CD4-positive, alpha-beta T cell treated with Interleukin-15 for 4 hours (primary cell): ENCODE data around the gene HVCN1.

Source experiments
- DNase-seq: peaks from one replicate; pipeline ENCODE4 v3.0.0-alpha.2; 2020; ENCODE audit warnings: low spot score

Gene HVCN1

GRCh38 chr12:110699591-110700445, 10.9 kb upstream of the HVCN1 start:
- no peak for DNase-seq

GRCh38 chr12:110698171-110698902, 9.4 kb upstream of the HVCN1 start:
- DNase-seq, result peak; percentile 81

GRCh38 chr12:110697236-110697635, 8.3 kb upstream of the HVCN1 start:
- no peak for DNase-seq

DNA sequence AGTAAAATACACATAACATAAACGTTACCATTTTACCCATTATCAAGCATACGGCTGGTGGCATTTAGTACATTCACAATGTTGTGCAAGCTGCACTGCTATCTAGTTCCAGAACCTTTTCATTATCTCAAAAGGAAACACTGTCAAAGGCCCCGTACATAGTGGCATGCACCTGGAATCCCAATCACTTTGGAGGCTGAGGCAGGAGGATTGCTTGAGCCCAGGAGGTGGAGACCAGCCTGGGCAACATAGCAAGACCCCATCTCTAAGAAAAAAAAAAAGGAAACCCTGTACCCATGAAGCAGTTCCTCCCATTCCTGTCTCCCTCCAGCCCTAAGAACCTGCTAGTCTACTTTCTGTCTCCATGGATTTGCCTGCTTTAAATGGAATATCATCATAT, 7.4 kb upstream of the HVCN1 start:
- no peak for DNase-seq

DNA sequence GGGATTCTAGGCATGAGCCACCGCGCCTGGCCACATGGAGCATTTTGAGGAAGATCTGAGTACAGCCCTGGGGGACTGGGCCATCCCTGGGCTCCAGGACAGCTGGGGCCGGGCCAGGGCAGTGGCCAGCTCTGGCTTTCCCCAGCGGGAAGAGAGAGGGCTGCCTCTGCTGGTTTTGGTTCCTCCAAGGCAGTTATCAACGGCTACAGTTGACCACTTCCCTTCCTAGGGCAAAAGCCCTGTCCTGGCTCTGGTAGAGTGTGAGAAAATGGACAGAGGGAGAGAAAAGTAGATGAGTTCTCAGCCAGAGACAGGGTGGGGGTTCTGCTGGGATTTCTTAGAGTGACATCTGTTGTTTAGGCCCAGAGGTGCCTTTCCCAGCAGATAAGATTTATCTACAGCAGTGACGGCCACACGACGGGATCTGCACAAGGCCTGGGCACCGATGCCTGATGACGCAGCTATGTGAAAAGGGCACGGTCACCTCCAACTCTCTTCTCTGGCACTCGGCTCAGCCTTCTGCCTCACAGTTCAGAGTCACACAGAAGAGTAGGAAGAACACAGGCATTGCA, 5.5 kb upstream of the HVCN1 start:
- no peak for DNase-seq

DNA sequence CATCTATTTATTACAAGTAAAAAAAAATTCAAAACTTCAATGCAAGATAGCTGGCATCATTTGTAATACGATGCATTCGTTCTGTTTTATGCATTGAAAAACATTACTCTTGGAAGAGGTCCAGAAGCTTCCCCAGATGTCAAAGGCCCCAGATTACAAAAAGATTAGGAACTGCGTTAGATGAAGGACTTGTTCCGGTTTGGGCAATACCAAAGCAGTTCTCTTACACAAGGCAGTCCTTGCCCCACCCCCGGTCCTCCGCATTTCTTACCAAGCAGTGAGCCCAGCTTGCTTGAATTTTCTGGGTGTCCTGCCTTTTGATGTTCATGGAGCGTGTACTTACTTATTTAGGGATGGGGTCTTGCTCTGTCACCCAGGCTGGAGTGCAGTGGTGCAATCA, 4.8 kb upstream of the HVCN1 start:
- no peak for DNase-seq

DNA sequence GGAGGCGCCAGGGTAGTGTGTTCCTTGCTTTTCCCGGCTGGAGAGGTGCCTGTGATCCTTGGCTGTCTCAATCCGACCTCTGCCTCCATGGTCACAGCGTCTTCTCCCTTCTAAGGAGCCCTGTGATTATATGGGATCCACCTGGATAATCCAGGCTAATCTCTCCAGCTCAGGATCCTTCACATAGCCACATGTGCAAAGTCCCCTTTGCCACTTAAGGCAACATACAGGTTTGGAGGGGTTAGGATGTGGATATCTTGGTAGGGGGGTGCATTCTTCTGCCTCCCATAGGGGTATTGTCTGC, 1.2 kb upstream of the HVCN1 start:
- no peak for DNase-seq

DNA sequence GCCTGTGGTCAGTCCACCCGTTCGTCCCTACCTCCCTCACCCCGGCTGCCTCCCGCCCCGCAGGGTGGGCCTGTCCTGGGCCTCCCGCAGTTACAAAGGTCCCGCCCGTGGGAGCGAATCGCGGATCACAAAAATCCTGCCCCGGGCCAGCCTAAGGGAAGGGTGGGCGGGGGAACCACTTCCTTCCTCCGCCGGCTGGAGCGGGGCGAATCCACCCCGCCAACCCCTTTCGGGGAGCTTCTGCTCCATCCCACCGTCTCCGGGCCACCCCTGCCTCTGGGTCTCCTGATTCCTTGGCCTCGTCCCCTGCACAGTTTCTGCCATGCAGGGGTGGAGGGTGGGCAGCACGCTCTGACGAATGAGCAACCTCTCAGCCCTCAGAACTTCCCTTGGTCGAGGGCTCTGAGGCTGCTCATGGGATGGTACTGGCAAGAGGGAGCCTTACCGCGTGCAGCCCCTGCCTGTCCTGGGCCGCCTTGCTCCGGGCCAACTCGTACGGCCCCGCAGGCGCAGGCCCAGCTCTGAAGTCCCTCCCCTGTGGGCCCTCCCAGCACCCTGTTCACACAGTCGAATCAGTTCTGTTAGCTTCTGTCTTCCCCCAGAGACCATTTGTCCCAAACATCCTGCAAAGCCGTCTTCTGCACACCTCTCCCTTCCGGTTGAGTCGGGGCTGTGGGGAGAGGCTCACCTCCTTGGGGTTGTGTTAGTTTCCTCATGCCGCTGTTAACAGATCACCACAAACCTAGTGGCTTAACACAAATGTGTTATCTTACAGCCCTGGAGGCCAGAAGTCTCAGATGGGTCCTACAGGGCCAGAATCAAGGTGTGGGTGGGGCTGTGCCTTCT, 589 bp upstream of the HVCN1 start:
- DNase-seq, result peak; percentile 50

DNA sequence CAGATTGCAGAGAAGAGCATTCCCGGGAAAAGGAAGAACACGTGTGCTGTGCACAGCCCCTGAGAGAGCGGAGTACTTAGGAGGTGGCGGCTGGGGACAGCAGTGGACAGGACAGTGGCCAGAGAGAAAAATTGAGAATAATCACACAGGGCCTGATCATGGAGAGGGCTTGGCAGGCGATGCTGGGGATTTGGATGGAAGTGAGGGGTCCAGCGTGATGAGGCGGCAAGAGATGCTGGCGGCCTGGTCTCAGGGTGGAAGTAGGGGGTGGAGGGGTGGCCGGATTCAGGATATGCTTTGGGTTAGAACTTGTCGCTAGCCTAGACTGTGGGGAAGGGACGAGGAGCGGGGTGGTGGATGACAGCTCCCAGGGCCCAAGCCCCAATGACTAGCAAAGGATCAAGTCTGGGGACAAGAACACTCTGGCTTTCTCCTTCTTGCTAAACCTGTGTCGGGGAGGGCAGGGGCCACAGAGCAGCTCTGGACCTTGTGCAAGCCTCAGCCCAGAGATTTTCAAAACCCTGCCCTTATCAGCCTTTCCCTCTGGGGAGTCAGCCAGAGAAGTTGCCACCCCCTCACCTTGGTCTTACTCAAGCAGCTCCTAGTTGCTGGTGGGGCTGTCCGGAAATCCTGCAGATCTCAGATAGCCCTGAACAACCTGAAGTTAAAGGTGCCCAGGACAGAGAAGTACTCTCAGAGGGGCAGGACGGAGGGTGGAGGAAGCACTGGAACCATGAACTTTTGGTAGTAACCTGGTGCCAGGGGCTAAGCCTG, 1.3 kb downstream of the HVCN1 start:
- DNase-seq, result no peak

- no peak for DNase-seq
These were observed 2.5 kb downstream of the HVCN1 start for GRCh38 chr12:110686294-110686903.

- DNase-seq, result no peak
These were observed 4.5 kb downstream of the HVCN1 start for GRCh38 chr12:110684312-110684836.

DNA sequence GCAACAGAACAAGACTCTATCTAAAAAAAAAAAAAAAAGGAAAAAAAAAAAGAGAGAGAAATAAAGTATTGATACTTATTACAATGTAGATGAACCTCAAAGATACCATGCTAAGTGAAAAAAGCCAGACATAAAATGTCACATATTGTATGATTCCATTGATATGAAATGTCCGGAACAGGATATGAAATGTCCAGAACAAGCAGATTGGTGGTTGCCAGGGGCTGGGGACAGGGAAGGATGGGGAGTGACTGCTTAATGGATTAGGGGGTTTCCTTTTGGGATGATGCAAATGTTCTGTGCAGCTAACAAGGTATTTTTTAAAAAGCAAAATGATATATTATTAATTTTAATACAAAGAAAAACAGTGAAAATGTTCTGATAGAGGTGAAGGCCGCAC, 5.0 kb downstream of the HVCN1 start:
- no peak for DNase-seq

GRCh38 chr12:110680032-110680431, 8.9 kb downstream of the HVCN1 start:
- DNase-seq, result no peak

GRCh38 chr12:110679201-110679600, 9.7 kb downstream of the HVCN1 start:
- DNase-seq, result no peak

GRCh38 chr12:110677982-110678381, 10.9 kb downstream of the HVCN1 start:
- DNase-seq, result no peak

- DNase-seq, result no peak
These were observed 11.6 kb downstream of the HVCN1 start for GRCh38 chr12:110677206-110677911.

DNA sequence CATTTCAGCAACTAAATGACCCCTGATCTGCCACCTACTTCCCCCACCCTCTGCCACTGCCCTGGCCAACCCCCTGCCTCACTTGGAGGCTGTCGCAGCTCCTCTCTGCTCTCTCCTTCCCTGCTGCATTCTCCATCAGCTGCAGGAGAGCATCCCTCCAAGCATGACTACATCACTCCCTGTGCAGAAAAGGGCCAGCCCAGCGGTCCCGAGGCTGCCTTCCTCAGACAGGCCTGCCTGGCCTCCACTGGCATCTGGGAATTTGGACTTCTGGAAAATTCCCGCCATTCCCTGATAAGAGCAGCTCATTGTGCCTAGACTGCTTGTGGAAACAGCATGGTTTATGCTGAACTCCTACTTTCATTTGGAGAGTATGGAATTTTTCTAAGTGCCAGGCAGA, 12.7 kb downstream of the HVCN1 start:
- no peak for DNase-seq

DNA sequence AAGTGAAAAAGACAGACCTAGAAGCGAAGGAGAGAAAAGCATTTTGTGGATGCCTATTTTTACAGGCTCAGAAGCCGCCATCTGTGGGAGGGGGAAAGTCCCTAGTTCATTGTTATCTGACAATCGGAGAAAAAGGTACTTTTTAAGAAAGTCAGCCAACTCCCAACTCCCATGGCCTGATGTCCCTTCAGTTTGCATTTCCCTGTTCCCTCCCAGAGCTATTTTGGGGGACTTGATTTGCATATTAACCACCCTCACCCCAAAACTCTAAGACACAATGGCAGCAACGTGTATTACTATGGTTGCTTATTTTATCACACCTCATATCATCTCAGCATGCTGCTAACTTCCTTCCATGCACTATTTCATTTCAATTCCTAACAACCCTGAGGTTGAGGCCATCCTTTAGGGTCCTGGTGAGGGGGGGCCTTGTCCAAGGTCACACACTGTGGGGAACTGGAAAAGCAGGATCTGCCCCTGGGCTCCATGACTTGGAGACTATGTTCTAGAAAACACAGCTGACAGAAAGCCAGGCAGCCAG, 18.7 kb downstream of the HVCN1 start:
- DNase-seq, result peak; percentile 14

- no peak for DNase-seq
These were observed 19.8 kb downstream of the HVCN1 start for GRCh38 chr12:110669193-110669502.
